Stimulated activated CD4-positive, alpha-beta T cell treated with anti-CD3 and anti-CD28 coated beads, Interleukin-2, amount 100 ng/mL, for 48 hours (primary cell): ENCODE data around the gene DPP4.
"Not testable (repeated sequence)": the region's sequence is repeated elsewhere in the genome, so short reads cannot be mapped to it uniquely, and the experiment has no call there.

Source experiments
- DNase-seq, 2 donors: peaks; one replicate each; pipeline ENCODE4 v3.0.0-alpha.2; 2020

Gene DPP4

DNA sequence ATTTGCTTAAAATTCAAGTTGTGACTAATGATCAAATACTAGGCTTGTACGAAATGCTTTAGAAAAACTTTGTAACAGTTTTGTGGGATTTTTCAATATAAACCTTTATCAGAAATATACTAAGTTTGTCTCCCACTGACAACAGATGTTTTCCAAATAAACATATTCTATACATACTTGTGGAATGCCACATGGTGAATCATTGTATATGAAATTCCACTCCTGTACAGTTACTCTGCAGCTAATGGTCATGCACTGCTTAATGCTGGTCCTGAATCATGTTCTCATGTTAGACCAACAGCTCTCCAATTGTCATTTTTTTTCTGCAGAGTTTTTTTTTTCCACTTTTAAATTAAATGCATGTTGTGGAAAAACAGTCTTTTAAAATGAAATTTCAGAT, 90.1 kb downstream of the DPP4 start:
- DNase-seq, result no peak

- no peak for DNase-seq
These were observed 90.7 kb downstream of the DPP4 start for GRCh38 chr2:161983331-161983651.

DNA sequence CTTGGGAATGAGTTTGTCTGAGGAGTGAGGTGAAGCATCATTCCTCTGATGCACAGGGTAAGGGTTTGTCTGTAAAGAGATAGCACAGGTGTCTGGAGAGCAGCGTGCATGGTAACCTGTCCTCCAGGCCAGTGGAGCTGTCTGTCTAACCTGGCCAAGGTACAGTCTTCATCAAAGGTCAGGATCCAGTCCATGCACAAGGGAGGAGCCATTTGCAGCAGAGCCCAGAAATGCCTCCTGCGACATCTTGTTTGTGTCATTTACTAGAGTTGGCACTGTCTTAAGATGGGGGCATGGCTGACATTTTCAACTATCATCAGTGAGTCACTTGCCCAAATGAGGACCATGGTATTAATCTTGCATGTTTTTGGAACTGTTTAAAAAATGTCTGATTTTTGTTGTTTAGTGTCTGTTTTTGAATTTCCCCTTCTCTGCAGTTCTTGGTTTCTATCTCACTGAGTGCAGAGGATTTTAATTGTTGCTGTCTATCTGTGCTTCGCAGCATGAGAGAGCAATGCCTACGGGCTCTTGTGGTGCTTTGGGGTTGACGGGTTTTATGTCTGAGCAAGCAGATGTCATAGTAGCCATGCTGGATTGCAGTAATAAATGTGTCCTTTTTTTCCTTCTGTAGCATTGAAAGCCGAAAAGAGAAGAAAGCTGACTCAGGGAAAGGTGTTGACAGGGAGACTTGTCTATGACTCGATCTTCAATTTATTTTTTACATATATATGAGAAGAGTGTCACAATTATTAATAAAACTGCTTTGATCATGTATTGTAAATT, 91.3 kb downstream of the DPP4 start:
- no peak for DNase-seq

GRCh38 chr2:161981679-161982250, 92.2 kb downstream of the DPP4 start:
- DNase-seq, result no peak

DNA sequence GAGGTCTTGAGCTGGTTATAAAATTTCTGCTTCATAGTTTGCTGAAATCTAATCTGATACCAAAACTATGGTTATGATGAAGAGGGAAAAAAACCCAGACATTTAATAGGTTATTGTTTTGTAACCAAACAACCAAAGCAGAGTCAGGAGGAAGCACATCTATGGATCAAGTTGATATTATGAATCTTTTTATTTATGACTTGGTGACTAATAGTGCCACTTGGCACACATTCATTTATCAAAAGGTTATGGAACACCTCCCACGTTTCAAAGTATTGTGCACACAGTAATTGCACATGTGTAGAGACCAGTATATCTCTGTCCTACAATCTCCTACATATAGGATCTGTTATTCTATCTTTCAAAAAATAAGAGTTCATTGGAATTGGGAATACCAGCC, 93.0 kb downstream of the DPP4 start:
- no peak for DNase-seq

- DNase-seq, result no peak
These were observed 94.5 kb downstream of the DPP4 start for GRCh38 chr2:161979490-161979889.

DNA sequence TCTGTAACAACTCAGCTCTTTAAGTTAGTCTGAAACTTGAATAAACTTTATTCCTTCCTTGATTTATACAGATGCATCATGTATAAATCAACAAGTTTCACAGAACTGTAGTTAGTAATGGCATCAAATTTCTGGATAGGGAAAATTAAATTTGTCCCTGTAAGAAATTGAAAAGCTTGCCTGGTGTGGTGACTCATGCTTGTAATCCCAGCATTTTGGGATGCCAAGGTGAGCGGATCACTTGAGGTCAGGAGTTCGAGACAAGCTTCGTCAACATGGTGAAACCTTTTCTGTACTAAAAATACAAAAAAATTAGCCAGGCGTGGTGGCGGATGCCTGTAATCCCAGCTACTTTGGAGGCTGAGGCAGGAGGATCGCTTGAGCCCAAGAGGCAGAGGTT, 96.1 kb downstream of the DPP4 start:
- DNase-seq, result not testable (repeated sequence)

DNA sequence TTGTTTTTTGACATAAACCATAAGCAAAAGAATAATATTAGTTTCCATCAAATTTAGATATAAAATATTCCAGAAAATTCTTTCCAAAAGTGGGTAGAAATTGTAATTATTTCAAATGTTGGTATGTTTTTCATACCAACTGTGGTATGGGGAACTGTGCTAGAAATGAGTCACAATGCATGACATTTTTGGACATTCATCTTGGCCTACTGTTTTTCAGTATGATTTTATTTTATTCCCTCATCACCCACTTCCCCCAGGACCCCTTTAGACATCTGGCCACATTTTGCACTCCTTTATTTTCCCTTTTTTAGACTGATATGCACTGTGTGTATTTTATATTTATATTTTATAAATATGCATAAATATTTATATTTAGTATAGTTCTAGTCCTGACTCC, 97.1 kb downstream of the DPP4 start:
- DNase-seq, result no peak

DNA sequence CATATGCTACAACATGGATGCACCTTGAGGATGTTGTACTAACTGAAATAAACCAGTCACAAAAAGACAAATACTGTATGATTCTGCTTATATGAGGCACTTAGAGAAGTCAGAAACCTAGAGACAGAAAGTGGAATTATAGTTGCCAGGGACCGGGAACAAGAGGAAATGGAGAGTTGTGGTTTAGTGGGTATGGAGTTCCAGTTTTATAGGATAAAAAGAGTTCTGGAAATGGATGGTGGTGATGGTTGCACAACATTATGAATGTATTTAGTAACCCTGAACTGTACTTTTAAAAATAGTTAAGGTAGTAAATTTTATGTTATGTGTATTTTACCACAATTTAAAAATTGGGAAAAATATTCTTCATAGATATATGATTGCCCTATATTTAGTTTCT, 97.7 kb downstream of the DPP4 start:
- DNase-seq, result no peak

DNA sequence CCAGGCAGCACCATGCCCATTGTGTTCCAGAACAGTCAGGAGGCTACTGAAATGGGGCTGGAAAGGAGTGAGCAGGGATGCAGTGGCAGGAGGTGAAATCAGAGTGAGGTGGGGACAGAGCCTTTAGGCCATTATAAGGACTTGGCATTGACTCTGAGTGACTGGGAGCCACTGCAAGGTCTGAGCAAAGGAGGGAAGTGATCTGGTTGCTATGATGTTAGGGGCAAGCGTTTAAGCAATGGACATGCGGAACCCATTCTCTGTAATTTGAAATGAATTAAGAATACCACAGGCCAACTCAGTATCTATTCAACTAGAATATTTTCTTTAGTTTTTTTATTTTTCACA, 98.2 kb downstream of the DPP4 start:
- no peak for DNase-seq

DNA sequence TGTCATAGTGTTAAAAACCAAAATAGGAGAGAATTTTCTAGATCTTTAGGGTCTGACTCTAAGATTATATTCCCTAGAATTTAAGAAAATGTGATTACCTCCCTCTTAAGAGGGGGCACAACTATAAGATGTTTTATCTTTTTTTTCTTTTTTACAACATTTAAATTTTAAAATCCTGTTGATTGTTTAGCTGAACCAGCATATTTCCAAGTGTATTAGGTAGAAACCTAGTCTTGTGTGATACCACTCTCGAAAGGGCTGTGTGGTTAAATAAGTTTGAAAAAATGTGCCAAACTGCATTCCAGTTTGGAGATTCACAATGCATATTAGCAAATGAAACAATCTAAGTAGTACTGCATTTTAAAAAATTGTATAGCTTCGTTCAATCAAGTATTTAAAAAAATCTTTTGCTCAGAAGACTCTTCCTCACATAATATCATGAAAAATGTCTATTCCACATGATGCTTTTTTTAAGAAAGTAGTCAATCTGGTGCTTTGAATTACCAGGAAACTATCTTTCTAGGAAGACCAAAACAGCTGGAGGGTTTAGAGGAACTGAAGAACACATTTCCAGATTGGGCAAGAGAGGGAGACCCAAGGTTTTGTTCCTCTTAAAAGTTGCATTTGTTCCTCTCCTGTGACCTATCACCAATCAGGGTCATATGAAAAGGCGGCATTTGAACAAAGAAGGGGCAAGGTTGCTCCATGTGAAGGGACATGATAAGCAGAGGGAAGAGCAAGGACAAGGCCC, 98.8 kb downstream of the DPP4 start:
- DNase-seq, result no peak

DNA sequence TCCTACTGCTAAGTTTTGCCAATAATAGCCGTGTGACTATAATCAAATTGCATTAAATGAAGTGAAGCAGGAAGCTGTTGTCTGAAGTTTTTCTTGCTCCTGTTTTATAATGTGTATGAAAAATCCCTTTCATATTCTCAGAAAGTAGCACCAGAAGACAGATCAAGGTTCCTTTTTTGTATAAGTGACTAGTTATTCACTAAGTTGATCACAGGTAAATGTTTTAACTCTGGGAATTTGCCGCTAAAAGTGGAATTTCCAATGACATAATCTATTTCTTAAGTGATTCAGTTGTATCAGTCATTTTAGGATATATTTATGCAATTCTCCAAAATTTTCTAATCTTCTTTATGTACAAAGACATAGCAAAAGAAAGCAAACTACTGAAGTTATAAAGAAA, 99.6 kb downstream of the DPP4 start:
- DNase-seq, result no peak

- no peak for DNase-seq
These were observed 101.1 kb downstream of the DPP4 start for GRCh38 chr2:161972866-161973265.

GRCh38 chr2:161972232-161972631, 101.8 kb downstream of the DPP4 start:
- DNase-seq, result no peak

- no peak for DNase-seq
These were observed 102.5 kb downstream of the DPP4 start for GRCh38 chr2:161971551-161971950.

GRCh38 chr2:161969159-161969558, 104.9 kb downstream of the DPP4 start:
- no peak for DNase-seq

DNA sequence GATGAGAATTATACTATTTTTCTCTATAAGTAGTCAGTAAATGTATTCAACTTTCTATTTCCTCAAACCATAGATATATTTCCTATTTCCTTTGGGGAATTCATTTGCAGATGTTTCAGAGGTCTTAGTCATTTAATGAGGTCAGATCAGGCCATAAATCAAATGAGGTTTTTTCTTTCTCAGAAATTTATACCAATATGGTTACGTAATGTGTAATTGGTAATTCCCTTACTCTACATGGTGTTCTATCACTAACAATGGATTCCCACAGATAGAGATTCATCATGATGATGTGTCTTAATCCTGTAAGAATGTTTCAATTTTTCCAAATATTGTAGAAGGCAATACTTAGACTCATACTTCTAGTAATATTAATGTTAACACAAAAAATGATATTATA, 108.0 kb downstream of the DPP4 start:
- no peak for DNase-seq

DNA sequence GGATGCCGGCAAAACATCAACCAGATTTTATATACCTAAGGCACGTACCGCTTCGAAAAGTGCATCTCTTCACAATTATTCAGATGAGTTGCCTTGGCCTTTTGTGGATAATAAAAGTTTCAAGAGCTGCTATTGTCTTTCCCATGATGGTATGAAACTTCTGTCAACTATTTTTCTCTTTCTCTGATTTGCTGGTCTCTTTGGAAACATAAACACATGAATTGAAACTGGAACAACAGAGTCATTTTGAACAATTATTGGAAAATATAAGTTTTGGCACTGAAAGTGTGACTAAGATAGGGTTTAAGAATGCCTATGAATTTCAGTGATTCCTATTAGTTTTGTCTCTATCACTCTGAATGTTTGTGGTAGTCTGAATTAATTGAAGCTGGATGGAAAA, 109.9 kb downstream of the DPP4 start:
- no peak for DNase-seq

DNA sequence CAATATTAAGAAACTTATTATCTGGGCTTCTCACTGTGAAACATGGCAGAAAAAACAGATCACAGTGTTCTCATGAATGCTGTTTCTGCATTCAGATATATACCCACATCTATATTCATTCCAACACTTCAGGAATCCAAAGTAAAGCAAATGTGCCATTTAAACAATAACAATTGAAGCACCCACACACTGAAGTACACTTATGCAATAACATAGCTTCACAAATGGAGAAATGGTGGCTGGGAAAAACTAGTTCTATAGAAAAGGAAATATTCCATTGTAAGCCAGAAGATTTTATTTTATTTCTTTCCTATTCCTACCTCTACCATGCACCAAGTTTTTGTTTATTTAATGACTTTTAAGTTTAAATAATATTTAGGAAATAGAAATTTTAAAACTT, 111.9 kb downstream of the DPP4 start:
- DNase-seq, result no peak

GRCh38 chr2:161961061-161961460, 113.0 kb downstream of the DPP4 start:
- no peak for DNase-seq

DNA sequence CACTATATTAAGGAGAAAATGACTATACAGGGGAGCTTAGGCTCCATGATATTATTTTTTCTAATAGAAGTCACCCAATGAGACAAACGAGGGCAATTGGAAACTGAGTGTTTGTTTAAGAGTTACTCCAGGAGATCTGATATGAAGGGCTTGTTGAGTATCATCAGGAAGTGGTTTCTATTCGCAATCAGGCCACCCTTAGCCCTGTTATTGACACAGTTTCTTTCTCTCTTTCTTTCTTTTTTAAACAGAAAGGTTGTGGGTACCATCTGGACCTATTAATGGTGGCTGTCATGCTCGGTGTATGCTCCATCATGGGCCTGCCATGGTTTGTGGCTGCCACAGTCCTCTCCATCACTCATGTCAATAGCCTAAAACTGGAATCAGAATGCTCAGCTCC, 117.3 kb downstream of the DPP4 start:
- DNase-seq, result no peak

DNA sequence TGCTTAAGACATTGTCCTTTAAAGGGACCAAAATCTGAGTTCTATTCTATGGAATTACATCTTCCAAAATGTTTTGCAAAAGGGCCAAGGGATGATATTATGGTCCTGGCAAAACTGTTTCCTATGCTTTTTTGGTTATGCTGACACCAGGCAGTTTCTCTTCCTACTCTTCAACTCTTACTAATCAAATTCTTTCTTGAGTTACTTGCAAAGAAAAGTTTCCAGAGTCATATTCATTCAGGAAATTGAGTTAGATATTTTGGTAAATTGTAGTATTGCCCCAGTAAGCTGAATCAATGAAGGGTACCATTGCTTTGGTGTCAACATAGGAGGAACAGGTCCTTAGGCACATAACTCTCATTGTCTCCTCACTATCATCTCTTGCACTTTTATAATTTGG, 118.8 kb downstream of the DPP4 start:
- no peak for DNase-seq

- DNase-seq, result no peak
These were observed 119.9 kb downstream of the DPP4 start for GRCh38 chr2:161954103-161954502.

DNA sequence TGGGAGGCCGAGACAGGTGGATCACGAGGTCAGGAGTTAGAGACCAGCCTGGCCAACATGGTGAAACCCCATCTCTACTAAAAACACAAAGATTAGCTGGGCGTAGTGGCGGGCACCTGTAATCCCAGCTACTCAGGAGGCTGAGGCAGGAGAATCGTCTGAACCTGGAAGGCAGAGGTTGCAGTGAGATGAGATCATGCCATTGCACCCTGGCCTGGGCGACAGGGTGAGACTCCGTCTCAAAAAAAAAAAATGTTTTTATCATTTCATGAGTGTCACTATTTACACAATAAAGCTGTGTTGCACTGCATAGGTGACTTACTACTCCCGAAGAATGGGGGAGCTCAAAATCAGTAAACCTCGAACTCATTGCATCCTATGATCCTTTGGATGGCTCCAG, 120.6 kb downstream of the DPP4 start:
- DNase-seq, result not testable (repeated sequence)

DNA sequence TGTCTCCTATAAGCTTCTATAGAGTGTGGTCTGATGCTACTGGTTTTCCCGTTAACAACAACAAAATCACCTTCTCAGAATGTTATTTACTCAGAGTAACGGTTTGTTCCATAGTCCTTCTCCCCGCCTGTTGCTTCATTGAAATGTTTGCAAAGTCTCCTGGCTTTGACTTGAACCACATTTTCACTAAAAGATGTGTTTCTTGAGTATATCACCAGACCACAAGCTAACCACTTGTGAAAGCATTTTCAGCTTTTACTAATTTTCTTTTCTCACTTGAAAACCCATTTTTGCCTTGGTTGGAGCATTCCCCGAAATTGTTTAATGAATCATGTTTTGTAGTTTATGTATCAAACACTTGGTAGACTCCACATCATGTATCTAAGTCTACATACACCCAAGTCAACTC, 121.2 kb downstream of the DPP4 start:
- no peak for DNase-seq
